ENCODE results near the gene ABTB2.

ABTB2 gene

DNA sequence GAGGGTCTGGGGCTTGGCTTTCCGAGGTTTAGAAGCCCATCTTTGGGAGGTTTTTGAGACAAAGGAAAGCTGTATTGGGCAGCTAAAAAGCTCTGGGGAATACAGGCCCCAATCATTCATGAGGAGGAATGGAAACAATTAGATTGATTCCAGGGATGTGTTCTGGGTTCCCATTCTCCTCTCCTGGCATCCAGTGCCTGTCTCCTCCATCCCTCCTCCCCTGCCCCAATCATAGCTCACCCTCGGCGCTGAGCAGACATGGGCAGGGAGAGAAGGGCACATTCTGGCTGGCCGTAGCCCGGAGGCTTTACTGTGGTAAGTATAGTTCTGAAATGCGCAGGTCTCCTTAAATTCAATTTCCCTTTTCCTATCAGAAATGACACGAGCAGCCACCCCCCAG lies 42.4 kb downstream of the ABTB2 start:
- DNase-seq (ENCODE audit: low read depth, low spot score): no peak

- no peak for DNase-seq (ENCODE audit: low read depth, low spot score)
Observed at GRCh38 chr11:34314936-34315335, 42.9 kb downstream of the ABTB2 start.

DNA sequence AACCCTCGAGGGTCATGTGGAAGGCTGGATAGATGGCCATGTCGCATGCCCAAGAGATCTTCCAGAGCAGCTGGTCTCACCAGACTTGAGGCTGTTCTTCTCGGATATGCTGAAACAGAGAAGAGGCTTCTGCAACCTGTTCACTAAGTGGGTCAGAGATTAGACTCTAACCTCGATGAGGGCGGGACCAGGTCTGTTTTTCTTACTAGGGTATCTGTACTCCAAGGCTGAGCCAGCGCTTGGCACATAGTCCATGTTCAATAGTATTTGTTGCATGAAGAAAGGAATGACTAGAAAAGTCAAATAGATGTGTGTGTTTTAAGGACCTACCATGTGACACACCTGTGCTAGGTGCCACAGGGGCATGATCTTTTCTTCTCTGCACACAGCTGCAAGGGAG lies 43.6 kb downstream of the ABTB2 start:
- no peak for DNase-seq (ENCODE audit: low read depth, low spot score)

DNA sequence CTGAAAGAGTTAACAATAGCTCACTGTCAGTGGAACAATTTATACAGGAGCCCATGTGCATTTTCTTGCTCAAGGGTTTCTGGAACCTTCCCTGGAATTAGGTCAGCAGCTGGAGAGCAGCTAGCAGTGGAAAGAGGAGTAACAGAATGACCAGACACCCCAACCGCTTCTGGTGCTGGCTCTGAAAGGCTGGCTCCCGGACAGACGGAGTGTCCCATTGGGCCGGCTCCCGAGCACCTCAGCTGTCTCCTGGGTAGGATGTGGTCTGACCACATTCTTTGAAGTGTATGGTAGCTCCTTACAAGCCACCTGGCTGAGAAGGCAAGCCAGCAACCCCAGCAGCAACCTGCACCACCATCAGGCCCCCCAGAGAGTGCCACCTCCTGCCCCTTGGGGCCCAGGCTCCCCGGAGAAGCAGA lies 44.7 kb downstream of the ABTB2 start:
- DNase-seq (ENCODE audit: low read depth, low spot score): no peak

- DNase-seq (ENCODE audit: low read depth, low spot score): no peak
Observed at GRCh38 chr11:34311126-34311525, 46.7 kb downstream of the ABTB2 start.

DNA sequence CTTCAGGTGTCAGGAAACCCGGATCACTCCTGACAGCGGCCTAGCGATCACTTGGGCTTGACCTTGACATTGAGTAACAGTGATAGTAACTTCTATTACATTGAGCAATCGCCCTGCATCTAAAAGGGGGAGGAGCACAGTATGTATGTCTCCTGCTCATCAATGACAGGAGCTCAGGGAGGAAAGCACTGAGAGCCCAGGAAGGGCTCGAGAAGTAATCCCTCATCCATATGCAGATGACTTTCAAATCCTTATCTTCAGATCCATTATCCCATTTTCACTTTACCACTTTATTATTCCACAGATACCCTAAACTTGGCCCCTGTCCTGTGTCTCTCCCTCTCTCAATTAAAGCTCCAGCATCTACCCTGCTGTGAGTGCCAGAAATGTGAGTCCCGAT lies 47.8 kb downstream of the ABTB2 start:
- DNase-seq (ENCODE audit: low read depth, low spot score): no peak

GRCh38 chr11:34308913-34309585 lies 48.8 kb downstream of the ABTB2 start:
- DNase-seq (ENCODE audit: low read depth, low spot score): no peak

DNA sequence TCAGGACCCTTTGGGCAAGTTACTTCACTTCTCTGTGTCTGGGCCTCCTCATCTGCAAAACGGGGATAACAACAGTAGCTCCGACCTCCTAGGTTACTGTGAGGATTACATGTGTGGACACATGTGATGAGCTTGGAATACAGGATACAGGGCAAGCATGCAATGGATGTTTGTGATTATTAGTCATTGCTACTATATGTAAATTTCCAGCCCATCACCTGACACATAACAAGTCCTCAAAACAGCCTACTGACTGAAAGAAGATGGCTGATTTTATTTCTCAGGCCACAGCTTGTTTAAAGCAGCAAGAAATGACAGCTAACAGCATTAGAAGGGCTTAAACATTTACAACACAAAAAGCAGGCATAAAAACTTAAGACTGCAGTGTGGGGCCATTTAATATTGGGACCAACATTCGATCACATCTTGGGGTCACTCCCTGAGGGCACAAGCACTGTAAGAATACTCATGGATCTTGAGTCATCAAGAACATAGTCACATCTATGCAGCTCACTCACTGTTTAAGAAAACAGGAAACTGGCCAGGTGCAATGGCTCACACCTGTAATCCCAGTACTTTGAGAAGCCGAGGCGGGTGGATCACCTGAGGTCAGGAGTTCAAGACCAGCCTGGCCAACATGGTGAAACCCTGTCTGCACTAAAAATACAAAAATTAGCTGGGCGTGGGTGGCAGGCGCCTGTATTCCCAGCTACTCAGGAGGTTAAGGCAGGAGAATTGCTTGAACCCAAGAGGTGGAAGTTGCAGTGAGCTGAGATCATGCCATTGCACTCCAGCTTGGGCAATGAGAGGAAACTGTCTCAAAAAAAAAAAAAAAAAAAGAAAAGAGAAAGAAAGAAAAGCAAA lies 49.5 kb downstream of the ABTB2 start:
- no peak for DNase-seq (ENCODE audit: low read depth, low spot score)

DNA sequence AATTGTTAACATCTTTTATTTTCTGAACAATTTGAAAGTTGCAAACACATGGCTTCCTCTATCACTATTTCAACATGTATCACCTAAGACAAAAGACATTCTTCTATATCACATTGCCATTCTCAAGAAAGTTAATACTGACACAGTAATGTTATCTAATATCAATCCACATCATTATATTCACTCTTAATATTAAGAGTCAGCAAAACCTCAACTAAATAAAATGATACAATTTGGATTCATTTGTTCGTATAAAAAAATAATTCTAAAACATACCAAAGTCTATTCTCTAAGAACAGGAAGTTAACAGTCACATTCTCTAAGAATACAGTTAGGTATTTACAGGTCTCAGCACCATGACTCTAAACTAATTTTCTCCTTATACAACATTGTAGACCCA lies 52.0 kb downstream of the ABTB2 start:
- DNase-seq (ENCODE audit: low read depth, low spot score): no peak

GRCh38 chr11:34305193-34305592 lies 52.6 kb downstream of the ABTB2 start:
- DNase-seq (ENCODE audit: low read depth, low spot score): no peak

DNA sequence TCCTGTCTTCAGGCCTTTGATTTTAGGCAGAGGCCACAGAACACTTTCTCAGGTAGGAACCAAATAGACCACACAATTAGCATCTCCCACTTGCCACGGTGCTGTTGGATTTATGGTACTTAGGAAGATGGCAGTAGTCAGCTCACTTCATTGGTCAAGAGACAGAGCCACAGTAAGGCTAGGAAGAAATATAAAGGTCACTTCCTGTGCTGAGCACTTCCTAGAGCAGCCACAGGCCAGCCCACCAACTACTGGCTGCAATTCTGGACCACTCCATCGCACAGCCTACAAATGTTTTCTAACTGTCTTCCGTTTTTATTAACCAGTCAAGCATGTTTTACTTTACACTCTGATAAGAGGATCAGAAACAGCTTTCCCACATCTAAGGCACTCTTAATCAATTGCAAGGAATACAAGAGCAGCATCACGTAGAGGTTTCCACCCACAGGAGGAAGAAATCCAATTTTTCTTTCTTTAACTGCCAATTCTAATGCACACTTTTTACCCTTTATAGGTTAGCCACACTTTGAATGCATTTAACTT lies 54.7 kb downstream of the ABTB2 start:
- DNase-seq (ENCODE audit: low read depth, low spot score): no peak

DNA sequence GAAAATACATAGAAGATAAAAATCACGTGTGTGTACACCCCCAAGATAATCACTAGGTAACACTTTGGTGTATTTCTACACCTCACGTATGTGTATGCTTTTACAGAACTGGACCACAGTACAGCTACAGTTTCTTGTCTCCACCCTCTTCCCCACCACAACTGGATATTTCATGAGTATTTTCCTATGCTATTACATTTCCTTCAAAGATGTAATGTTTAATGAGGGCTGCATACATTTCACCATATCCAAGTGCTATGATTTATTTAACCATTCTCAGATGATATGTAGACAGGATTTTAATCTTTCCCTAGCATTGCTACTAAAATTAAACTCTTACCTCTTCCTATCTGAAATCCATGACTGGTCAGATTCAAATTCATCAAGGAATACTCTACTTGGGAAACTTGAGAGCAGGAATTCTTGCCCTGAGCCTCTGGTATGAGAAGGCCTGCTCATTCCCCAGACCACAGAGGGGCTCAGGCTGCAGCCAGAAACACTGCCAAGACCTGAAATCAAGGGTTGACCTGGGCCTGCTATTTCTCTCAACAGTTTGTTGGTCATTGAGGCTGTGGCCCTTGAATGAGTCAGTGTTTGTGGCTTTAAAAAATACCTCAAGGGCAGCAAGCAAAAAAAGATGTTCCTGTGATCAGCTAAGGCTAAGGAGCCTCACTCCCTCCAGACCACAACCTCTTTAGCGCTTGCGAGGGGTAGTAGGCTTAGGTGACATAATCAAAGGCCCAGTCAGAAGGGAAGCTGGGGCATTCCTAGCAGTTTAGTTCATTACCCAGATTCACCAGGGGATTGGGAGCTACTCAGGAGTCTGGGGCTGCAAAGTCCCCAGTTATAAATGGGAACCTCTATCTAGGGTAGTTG lies 55.5 kb downstream of the ABTB2 start:
- no peak for DNase-seq (ENCODE audit: low read depth, low spot score)

DNA sequence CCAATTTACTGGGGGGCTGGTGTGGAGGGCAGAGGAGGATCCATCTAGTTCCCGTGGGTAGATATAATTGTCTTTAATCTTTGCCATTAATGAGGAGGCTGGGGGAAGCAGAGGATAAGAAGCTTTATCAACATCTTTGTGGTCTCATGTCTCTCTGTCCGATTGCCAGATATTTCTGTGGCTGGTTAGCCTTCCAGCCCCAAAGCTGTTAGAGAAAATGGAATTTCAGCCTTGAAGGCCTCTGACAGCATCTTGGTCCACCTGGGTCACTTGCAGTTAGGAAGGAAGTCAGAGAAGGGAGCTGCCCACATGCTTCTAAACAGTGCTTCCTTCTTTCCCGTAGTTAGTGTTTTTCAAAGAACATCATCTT lies 56.9 kb downstream of the ABTB2 start:
- DNase-seq (ENCODE audit: low read depth, low spot score): no peak

DNA sequence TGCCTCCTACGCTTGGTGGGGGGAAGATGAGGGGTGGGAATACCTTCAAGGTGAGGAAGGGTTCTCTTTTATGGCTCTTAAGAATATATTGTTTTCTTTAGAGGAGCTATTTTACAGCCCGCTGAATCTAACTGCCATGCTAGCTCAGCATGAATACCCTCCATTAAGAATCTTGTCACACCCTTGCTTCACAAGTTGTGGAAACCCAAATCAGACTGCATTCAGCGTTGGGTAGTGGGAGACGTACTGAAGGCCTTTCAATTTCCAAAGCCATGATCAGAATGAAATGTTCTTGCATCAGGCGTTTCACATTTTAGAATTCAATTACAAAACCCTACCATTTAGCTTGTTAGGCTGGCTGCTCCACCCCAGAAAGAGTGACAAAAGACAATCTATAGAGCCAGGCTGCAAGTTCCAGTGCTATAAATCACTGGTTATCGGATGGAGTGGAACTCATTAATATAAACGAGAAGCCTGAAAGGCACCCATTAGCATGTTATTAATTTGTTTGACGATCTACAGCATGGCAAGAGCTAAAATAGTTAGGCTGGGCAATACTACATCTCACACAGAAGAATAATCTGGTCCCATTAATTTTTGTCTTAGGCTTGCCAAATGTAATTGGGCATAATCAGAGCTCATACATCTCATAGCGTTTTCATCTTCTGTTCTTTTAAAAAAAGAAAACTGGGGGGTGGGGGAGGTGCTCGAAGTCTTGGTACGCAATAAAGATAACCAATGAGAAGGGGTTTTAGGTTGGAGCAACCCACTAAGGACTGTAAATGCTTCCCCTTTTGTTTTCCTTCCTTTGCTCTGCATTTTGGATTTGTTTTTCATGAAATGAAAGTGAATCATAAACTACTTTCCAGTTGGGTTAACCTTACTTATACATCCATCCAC lies 57.5 kb downstream of the ABTB2 start:
- DNase-seq (ENCODE audit: low read depth, low spot score): no peak

GRCh38 chr11:34299284-34299972 lies 58.4 kb downstream of the ABTB2 start:
- DNase-seq (ENCODE audit: low read depth, low spot score): no peak

DNA sequence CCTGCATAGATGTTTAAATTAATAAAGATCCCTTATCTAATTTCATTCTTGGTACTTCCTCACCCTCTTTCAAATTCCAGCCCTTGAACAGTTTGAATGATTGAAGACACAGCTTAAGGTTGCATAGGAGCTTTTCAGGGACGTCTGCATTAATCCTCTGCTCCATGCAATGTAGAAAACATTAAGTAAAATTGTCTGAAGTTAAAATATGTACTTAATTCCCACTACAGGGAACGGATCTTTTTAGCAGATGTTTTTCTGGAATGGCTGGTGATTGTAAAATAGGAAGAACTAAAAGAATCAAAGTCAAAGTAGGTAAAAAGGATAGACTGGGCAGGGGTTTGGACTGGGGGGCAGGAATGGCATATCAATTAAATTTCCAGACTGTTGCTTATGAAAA lies 58.9 kb downstream of the ABTB2 start:
- DNase-seq (ENCODE audit: low read depth, low spot score): no peak

- DNase-seq (ENCODE audit: low read depth, low spot score): no peak
Observed at GRCh38 chr11:34296412-34296811, 61.4 kb downstream of the ABTB2 start.

DNA sequence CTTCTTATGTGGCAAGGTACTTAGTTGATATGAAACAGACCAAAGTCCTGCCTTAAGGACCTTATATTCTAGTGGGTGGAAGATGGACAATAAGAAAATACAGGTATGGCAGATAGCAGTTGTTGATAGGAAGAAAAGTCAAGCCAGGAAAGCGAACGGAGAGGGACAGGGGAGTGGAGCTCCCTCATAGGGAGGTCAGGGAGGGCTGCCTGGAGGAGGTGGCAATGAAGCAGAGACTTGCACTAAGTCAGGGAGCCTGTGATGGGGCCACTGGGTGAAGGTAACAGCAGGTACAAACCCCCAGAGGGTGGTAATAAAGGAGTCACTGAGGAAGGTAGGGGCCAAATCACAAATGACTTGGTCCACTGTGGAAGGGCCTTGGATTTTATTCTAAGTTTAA lies 65.3 kb downstream of the ABTB2 start:
- DNase-seq (ENCODE audit: low read depth, low spot score): no peak

DNA sequence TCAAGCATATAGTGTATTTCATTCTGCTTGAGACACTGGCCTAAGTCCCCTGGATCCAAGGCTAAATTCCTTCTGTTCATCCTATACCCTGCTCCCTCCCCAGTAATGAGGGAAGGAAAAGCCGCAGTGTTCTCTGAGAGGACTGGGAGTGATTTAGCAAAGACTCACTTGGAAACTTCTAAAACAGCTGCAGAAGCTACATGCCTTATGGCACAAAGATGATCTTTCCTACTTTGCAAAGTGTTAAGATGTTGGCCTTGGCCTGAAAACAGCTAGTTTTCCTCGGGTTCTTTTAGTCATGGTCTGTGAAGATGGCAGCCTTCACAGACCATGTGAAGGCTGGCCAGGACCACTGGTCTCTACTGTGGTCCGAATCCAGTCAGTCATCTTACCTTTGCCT lies 65.7 kb downstream of the ABTB2 start:
- DNase-seq (ENCODE audit: low read depth, low spot score): no peak

DNA sequence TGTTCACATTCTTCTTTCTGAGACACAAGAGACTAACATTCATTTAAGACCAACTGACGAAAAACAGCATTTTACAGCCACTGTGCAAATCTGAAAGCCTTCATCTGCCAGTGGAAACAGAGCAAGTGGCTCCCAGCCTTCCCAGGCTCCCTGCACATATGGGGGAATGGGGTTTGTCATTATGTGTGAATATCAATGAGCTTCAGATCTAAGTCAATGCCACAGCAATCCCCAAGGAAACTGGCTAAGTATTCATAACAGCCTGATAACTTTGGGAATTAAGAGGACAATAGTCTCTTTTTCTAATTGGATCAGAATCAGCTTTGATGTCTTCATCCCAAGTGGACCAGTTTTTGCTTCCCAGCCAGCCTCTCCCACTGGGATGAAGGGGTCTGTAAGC lies 66.9 kb downstream of the ABTB2 start:
- DNase-seq (ENCODE audit: low read depth, low spot score): no peak
